ENCODE data around the gene IGSF21.

DNA sequence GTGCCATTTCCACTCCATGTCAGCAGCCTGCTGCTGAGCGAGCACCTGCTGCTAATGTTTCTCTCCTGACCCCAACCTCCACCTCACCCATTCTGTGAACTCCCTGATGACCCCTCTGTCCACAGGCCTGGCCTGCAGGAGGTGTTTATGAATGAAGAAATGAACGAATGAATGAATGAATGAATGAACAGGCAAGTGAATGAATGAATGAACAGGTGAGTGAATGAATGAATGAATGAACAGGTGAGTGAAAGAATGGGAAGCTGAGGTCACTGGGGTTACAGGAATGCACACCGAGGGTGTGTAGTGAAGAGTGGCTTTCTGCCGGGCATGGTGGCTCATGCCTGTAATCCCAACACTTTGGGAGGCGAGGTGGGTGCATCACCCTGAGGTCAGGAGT lies 173.4 kb downstream of the IGSF21 start:
- no peak for TF ChIP-seq RAD21 (IDR thresholded peaks at IDR 0.05; ENCODE audit: low read length)
- TF ChIP-seq, protein P1, sequence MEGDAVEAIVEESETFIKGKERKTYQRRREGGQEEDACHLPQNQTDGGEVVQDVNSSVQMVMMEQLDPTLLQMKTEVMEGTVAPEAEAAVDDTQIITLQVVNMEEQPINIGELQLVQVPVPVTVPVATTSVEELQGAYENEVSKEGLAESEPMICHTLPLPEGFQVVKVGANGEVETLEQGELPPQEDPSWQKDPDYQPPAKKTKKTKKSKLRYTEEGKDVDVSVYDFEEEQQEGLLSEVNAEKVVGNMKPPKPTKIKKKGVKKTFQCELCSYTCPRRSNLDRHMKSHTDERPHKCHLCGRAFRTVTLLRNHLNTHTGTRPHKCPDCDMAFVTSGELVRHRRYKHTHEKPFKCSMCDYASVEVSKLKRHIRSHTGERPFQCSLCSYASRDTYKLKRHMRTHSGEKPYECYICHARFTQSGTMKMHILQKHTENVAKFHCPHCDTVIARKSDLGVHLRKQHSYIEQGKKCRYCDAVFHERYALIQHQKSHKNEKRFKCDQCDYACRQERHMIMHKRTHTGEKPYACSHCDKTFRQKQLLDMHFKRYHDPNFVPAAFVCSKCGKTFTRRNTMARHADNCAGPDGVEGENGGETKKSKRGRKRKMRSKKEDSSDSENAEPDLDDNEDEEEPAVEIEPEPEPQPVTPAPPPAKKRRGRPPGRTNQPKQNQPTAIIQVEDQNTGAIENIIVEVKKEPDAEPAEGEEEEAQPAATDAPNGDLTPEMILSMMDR (conservative IDR thresholded peaks at IDR 0.05; ENCODE audit: low read depth, low read length), result no peak
- TF ChIP-seq RCOR1 (IDR thresholded peaks at IDR 0.05; ENCODE audit: insufficient replicate concordance, low read length), result no peak
- no peak for TF ChIP-seq SMC3 (IDR thresholded peaks at IDR 0.05; ENCODE audit: low read depth, low read length)
- TF ChIP-seq POLR2A (IDR thresholded peaks at IDR 0.05; ENCODE audit: low read depth, low read length), result no peak
- TF ChIP-seq CHD1 (IDR thresholded peaks at IDR 0.05; ENCODE audit: low read depth, low read length), result no peak
- no peak for TF ChIP-seq FOS (IDR thresholded peaks at IDR 0.05; ENCODE audit: low read depth, low read length)
- no peak for TF ChIP-seq CEBPB (IDR thresholded peaks at IDR 0.05; ENCODE audit: low read depth, low read length)
- TF ChIP-seq USF2 (IDR thresholded peaks at IDR 0.05; ENCODE audit: low read depth, low read length), result no peak
- no peak for TF ChIP-seq BHLHE40 (IDR thresholded peaks at IDR 0.05; ENCODE audit: low read depth, low read length)
- no peak for TF ChIP-seq RFX5 (IDR thresholded peaks at IDR 0.05; ENCODE audit: low read depth, low read length)
- TF ChIP-seq, protein P2, sequence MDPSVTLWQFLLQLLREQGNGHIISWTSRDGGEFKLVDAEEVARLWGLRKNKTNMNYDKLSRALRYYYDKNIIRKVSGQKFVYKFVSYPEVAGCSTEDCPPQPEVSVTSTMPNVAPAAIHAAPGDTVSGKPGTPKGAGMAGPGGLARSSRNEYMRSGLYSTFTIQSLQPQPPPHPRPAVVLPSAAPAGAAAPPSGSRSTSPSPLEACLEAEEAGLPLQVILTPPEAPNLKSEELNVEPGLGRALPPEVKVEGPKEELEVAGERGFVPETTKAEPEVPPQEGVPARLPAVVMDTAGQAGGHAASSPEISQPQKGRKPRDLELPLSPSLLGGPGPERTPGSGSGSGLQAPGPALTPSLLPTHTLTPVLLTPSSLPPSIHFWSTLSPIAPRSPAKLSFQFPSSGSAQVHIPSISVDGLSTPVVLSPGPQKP (IDR thresholded peaks at IDR 0.05; ENCODE audit: borderline replicate concordance, low read depth, low read length), result no peak
- no peak for TF ChIP-seq MAFK (IDR thresholded peaks at IDR 0.05; ENCODE audit: low read depth, low read length)
- TF ChIP-seq MXI1 (IDR thresholded peaks at IDR 0.05; ENCODE audit: borderline replicate concordance, low read depth, low read length), result no peak

Data from IMR-90 (cell line).